IPS-18a (cell line): ENCODE measurements around the gene ZMYND8.
"Not testable (repeated sequence)": the region's sequence is repeated elsewhere in the genome, so short reads cannot be mapped to it uniquely, and the experiment has no call there.

Experiments used
- H3K27ac ChIP-seq: one replicate; pipeline ENCODE4 v1.5.1; 2013; ENCODE audit warnings: low read length
- H3K27me3 ChIP-seq: one replicate; pipeline ENCODE4 v1.6.1; 2013; ENCODE audit warnings: mild to moderate bottlenecking, low read length; ENCODE audit not compliant: control insufficient read depth, insufficient read depth
- H3K36me3 ChIP-seq: one replicate; pipeline ENCODE4 v1.6.1; 2013; ENCODE audit warnings: low read depth, low read length; ENCODE audit not compliant: control insufficient read depth
- H3K4me1 ChIP-seq: one replicate; pipeline ENCODE4 v1.6.1; 2013; ENCODE audit warnings: low read depth, low read length; ENCODE audit not compliant: control insufficient read depth
- H3K4me3 ChIP-seq: one replicate; pipeline ENCODE4 v1.5.1; 2013; ENCODE audit warnings: low read length
- H3K9ac ChIP-seq: one replicate; pipeline ENCODE4 v1.6.1; 2013; ENCODE audit warnings: mild to moderate bottlenecking, low read length, moderate library complexity
- H3K9me3 ChIP-seq: one replicate; pipeline ENCODE4 v1.6.1; 2013; ENCODE audit warnings: low read depth, low read length; ENCODE audit not compliant: control insufficient read depth

The ZMYND8 gene

DNA sequence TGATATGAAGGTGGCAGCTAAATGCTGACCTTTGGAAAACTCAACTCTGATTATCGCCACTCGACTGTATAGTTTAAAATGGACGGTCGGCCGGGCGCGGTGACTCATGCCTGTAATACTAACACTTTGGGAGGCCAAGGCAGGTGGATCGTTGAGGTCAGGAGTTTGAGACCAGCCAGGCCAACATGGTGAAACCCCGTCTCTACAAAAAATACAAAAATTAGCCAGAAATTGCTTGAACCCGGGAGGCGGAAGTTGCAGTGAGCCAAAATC lies 151.7 kb downstream of the ZMYND8 start:
- not testable (repeated sequence) for H3K4me3 ChIP-seq, H3K27me3 ChIP-seq, H3K36me3 ChIP-seq, H3K9ac ChIP-seq, H3K9me3 ChIP-seq, H3K27ac ChIP-seq
- H3K4me1 ChIP-seq: peaks cover 17% of the 10 kb centered on the region

DNA sequence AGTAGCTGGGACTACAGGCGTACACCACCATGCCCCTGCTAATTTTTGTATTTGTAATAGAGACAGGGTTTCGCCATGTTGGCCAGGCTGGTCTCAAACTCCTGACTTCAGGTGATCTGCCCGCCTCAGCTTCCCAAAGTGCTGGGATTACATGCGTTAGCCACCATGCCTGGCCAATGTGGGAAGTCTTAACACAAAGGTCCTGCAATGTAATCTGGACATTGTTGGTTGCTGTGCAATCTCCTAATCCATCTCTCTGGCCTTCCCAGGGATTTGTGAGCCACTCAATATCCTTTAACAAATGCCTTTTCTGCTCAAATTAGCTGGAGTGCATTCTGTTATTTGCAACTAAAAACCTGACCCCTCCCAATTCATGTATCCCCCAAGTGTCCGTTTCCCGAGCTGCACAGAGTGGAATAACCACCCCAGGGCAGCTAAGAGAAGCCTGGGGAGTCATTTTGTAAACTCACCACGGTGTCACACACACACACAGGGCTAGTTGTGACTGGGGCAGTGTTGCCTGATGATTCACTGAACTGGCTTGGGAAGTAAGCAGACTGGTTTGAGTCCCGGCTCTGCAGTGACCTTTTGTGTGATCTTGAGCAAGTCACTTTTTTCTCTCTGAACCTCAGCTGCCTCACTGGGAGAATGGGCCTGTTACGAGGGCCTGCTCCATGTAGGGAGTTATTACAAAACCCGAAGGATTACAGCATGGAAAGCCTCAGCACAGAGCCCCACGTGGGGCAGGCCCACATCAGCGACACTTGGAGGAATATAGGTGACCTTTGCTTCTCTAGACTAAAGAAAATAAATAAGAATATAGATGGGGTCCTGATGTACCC lies 152.3 kb downstream of the ZMYND8 start:
- no peaks in the 10 kb centered on the region for H3K9me3 ChIP-seq
- H3K4me1 ChIP-seq: peaks cover 17% of the 10 kb centered on the region
- H3K36me3 ChIP-seq: peaks cover 4% of the 10 kb centered on the region
- no peak overlapping the region for H3K9ac ChIP-seq
- H3K27ac ChIP-seq: no peak overlapping the region
- no peaks in the 10 kb centered on the region for H3K27me3 ChIP-seq
- no peak overlapping the region for H3K4me3 ChIP-seq

DNA sequence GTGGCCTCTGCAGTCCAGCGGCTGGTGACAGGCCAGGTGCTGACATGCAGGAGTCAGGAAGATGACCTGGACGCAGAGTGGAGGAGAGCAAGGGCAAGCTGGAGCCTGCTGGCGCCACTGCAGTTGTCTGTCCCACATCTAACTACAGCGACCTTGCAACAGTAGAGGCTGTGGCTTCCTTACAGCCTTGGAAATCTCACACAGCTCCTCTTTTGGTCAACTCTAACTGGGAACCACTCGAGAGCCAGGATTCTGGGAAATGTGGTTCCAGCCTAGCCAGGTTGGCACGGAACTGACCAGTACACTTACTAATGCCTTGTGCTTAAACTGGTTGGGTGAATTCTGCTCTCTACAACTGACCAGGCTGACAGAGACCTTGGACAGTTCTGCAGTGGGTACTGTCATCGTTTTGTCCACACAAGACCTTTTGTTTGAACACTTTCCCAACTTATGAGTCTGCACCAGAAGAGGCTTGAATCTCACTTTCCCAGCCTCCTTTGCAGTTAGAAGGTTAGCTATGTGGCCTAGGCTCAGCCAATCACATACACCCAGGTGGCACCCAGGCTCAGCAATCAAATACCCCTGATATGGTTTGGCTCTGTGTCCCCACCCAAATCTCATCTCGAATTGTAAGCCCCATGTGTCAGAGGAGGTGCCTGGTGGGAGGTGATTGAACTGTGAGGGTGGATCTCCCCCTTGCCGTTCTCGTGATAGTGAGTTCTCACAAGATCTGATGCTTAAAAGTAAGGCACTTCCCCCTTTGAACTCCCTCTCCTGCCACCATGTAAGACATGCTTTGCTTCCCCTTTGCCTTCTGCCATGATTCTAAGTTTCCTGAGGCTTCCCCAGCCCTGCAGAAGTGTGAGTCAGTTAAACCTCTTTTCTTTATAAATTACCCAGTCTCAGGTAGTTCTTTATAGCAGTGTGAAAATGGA lies 153.5 kb downstream of the ZMYND8 start:
- Histone ChIP-seq H3K27me3 (no peaks in the 10 kb centered on the region), H3K27ac (no peak overlapping the region), H3K9me3 (no peaks in the 10 kb centered on the region), H3K4me1 (peaks cover 17% of the 10 kb centered on the region), H3K4me3 (no peak overlapping the region), H3K9ac (no peak overlapping the region), H3K36me3 (no peaks in the 10 kb centered on the region)

DNA sequence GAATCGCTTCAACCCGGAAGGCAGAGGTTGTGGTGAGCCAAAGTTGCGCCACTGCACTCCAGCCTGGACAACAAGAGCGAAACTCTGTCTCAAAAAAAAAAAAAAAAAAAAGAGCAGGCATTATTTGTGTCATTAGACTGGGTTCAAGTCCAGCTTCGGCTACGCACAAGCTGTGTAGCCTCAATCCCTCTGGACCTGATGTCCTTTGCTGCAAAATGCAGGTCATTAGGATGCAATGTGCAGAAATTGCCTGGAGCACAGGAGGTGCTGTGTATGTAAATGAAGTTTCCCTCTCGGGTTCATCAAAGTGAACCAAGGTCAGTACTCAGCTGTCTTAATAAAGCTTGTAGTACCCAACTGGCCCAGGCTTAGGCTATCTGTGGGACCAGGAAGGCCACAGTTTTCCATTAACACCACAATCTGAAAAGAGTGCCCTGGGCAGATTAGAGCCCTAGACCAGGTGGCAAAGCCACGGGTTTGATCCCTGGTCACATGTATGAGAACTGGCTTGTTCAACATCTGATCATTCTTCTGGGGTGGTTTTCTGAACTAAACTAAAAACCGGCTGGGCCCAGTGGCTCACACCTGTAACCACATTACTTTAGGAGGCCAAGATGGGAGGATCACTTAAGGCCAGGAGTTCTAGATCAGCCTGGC lies 155.3 kb downstream of the ZMYND8 start:
- no peak overlapping the region for H3K9ac ChIP-seq
- no peaks in the 10 kb centered on the region for H3K36me3 ChIP-seq
- no peaks in the 10 kb centered on the region for H3K9me3 ChIP-seq
- no peaks in the 10 kb centered on the region for H3K27me3 ChIP-seq
- H3K4me1 ChIP-seq: peaks cover 8% of the 10 kb centered on the region
- no peak overlapping the region for H3K27ac ChIP-seq
- H3K4me3 ChIP-seq: no peak overlapping the region

DNA sequence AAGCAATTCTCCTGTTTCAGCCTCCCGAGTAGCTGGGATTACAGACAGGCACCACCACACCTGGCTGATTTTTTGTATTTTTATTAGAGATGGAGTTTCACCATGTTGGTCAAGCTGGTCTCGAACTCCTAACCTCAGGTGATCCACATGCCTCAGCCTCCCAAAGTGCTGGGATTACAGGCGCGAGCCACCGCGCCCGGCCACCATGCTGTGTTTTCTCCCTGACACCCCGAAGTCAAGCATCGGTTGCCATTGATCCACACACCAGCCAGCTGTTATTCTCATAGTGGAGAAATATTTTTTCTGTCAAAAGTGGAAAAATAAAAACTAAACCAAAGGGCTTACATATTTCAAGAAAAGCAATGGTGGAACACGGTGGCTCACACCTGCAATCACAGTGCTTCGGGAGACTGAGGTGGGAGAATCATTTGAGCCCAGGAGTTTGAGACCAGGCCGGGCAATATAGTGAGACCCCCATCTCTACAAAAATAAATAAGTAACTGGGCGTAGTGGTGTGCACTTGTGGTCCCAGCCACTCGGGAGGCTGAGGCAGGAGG lies 157.4 kb downstream of the ZMYND8 start:
- Histone ChIP-seq H3K27me3 (no peaks in the 10 kb centered on the region), H3K9me3 (no peaks in the 10 kb centered on the region), H3K9ac (no peak overlapping the region), H3K27ac (no peak overlapping the region), H3K4me3 (no peak overlapping the region), H3K4me1 (no peaks in the 10 kb centered on the region), H3K36me3 (no peaks in the 10 kb centered on the region)

DNA sequence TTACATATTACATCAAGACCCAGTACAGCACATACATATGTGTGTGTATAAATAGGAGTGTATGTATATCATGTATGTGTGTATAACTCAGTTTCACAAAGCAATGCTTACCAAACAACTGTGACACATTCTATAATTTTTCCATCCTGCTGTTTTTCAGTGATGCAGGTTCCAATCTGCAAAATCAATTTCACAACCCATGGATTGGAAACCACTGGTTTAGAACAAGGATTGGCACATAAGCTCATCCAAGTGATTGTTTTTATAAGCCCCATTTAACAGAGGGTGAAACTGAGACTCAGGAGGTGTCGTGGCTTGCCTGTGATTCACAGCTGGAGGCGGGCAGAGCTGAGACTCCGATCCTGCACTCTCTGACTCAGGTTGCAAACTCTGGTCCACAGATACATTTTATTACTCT lies 158.2 kb downstream of the ZMYND8 start:
- H3K9me3 ChIP-seq: no peaks in the 10 kb centered on the region
- no peaks in the 10 kb centered on the region for H3K4me1 ChIP-seq
- no peaks in the 10 kb centered on the region for H3K36me3 ChIP-seq
- H3K9ac ChIP-seq: no peak overlapping the region
- H3K27me3 ChIP-seq: no peaks in the 10 kb centered on the region
- no peak overlapping the region for H3K27ac ChIP-seq
- H3K4me3 ChIP-seq: no peak overlapping the region

DNA sequence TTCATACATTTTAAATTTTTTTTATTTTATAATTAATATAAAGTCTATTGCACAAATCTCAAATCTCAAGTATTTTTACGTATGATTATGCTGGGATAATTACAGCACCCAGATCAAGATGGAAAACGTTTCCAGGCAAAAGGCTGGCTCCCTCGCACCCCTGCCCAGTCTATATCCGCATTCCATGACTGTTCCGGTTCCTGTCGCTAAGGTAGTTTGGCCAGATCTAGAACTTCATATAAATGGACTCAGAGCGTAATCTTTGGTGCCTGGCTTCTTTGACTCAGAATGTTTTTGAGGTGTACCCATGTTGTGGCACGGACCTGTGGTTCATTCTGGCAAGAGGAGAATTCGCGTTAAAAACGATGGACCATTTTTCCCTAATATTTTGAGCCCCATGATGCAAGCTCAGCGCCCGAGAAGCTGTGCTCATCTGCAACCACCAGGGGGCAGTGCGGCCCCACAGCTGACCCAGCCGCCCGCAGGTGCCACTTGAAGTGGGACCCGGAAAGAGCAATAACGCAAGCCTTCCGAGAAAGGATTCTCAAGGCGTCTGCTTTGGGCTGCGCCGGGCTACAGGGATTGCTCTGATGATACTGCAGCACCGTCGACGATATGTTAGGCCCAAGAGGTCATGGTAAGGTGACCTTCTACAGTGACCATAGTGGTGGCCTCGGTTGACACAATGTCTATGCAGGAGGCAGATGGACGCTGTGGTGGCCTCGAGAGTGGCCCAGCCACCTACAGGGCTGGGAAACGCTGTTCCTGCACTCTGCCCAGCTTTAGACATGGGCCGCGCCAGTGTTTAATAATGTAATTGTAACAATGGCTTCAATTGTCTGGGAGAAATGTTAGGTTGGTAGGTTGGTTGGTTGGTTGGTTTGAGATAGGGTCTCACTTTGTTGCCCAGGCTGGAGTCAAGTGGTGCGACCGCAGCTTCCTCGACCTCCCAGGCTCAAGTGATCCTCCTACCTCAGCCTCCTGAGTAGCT lies 160.1 kb downstream of the ZMYND8 start:
- H3K4me3 ChIP-seq: no peak overlapping the region
- no peaks in the 10 kb centered on the region for H3K9me3 ChIP-seq
- H3K9ac ChIP-seq: no peak overlapping the region
- H3K36me3 ChIP-seq: no peaks in the 10 kb centered on the region
- H3K4me1 ChIP-seq: no peaks in the 10 kb centered on the region
- H3K27me3 ChIP-seq: no peaks in the 10 kb centered on the region
- no peak overlapping the region for H3K27ac ChIP-seq

DNA sequence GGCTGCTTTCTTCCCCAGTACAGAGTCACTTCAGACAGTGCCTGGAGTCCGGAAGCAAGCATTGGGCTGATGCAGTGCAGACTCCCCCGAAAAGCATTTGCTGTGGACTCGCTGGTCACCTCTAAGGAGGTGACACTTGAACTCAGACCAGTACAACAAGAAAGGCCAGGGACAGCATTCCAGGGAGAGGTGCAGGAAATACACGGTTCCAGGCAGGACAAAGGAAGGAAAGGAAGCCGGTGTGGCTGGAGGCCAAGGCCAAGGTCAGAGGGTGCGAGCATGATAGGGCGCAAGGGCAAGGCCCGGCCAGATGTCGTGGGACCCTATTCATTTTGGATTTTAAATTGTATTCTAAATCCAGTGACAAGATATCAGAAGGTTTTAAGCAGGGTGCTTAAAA lies 160.9 kb downstream of the ZMYND8 start:
- Histone ChIP-seq H3K9me3 (no peaks in the 10 kb centered on the region), H3K36me3 (no peaks in the 10 kb centered on the region), H3K9ac (no peak overlapping the region), H3K4me3 (no peak overlapping the region), H3K27ac (no peak overlapping the region), H3K27me3 (no peaks in the 10 kb centered on the region), H3K4me1 (no peaks in the 10 kb centered on the region)

DNA sequence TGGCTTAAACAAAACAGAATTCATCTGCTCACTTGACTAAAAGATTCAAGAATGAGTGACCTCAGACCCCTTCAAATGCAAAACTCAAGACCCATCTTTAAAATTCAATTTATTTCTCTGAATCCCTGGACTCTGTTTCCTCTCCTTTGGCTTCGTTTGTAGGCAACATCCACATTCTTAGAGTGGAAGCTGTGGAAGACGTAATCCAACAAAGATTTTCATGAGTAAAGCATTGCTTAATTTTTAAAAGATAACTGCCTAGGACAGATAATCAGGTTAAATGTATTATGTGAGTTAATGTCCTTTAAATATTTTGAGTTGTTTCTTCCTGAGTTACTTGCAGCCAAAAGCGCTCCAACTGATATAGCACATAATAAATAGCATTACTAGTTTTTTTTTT lies 164.5 kb downstream of the ZMYND8 start:
- Histone ChIP-seq H3K9me3 (no peaks in the 10 kb centered on the region), H3K9ac (no peak overlapping the region), H3K4me3 (no peak overlapping the region), H3K27ac (no peak overlapping the region), H3K36me3 (no peaks in the 10 kb centered on the region), H3K4me1 (no peaks in the 10 kb centered on the region), H3K27me3 (no peaks in the 10 kb centered on the region)

DNA sequence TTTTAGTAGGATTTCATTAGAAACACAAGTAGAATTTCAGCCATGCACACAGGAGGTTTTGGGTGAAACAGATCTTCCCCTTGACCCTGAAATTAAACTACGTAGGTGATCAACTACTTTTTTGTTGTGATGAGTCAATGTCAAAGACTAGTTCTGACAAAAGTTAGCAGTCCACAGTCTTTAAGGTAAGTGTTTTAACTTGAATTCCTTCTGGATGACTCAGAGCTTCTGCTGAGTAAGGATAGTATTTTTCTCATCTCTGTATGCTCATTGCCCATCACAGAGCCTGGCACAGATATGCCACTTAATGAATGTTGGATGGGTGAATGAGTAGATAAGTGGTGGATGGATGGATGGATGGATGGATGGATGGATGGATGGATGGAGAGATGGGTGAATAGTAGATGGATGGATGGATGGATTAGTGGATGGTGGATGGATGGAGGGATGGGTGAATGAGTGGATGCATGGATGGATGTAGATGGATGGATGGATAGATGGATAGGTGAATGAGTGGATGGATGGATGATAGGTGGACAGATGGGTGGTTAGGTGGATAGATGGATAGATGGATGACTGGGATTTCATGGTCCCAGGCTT lies 165.3 kb downstream of the ZMYND8 start:
- Histone ChIP-seq H3K36me3 (no peaks in the 10 kb centered on the region), H3K27me3 (no peaks in the 10 kb centered on the region), H3K9ac (no peak overlapping the region), H3K9me3 (no peaks in the 10 kb centered on the region), H3K27ac (no peak overlapping the region), H3K4me3 (no peak overlapping the region), H3K4me1 (no peaks in the 10 kb centered on the region)
